NB4 (cell line): ENCODE results near the gene DNAH14.

Experiments
- DNase-seq: peaks from one replicate; pipeline ENCODE4 v3.0.0; 2010; ENCODE audit warnings: low read depth
- H3K4me3 ChIP-seq: one replicate; pipeline ENCODE4 v1.5.1; 2011; ENCODE audit warnings: mild to moderate bottlenecking, low read depth, low read length, moderate library complexity
- MYC ChIP-seq: IDR thresholded peaks from 2 replicates; pipeline ENCODE4 v1.6.1; 2011; ENCODE audit warnings: low read depth, low read length
- POLR2A ChIP-seq: IDR thresholded peaks from 2 replicates; pipeline ENCODE4 v1.6.1; 2011; ENCODE audit warnings: mild to moderate bottlenecking; ENCODE audit not compliant: insufficient read length; ENCODE audit errors: extremely low read depth
- TF ChIP-seq, protein P1 (sequence below): IDR thresholded peaks from one replicate; pipeline ENCODE4 v1.5.1; 2012; ENCODE audit warnings: low read depth, low read length
- TF ChIP-seq, protein P2 (sequence below): IDR thresholded peaks from 2 replicates; pipeline ENCODE4 v1.6.1; 2011; ENCODE audit warnings: low read depth, low read length

Gene DNAH14

DNA sequence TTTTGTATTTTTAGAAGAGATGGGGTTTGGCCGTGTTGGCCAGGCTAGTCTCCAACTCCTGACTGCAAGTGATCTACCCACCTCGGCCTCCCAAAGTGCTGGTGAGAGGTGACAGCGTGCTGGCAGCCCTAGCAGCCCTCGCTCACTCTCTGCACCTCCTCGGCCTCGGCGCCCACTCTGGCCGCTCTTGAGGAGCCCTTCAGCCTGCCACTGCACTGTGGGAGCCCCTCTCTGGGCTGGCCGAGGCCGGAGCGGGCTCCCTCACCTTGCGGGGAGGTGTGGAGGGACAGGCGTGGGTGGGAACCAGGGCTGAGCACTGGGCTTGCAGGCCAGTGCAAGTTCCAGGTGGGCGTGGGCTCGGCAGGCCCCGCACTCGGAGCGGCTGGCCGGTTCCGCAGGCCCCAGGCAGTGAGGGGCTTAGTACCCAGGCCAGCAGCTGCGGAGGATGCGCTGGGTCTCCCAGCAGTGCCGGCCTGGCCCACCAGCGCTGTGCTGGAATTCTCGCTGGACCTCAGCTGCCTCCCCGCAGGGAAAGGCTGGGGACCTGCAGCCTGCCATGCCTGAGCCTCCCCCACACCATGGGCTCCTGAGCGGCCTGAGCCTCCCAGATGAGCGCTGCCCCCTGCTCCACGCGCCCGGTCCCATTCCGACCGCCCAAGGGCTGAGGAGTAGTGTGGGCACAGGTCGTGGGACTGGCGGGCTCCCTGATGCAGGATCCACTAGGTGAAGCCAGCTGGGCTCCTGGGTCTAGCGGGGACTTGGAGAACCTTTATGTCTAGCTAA is 501.8 kb downstream of the DNAH14 start:
- DNase-seq: no peak
- H3K4me3 ChIP-seq: no peak overlapping the region
- TF ChIP-seq, protein P1, sequence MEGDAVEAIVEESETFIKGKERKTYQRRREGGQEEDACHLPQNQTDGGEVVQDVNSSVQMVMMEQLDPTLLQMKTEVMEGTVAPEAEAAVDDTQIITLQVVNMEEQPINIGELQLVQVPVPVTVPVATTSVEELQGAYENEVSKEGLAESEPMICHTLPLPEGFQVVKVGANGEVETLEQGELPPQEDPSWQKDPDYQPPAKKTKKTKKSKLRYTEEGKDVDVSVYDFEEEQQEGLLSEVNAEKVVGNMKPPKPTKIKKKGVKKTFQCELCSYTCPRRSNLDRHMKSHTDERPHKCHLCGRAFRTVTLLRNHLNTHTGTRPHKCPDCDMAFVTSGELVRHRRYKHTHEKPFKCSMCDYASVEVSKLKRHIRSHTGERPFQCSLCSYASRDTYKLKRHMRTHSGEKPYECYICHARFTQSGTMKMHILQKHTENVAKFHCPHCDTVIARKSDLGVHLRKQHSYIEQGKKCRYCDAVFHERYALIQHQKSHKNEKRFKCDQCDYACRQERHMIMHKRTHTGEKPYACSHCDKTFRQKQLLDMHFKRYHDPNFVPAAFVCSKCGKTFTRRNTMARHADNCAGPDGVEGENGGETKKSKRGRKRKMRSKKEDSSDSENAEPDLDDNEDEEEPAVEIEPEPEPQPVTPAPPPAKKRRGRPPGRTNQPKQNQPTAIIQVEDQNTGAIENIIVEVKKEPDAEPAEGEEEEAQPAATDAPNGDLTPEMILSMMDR: no peak
- TF ChIP-seq POLR2A (no peak), MYC (no peak)
- TF ChIP-seq, protein P2, sequence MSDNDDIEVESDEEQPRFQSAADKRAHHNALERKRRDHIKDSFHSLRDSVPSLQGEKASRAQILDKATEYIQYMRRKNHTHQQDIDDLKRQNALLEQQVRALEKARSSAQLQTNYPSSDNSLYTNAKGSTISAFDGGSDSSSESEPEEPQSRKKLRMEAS: no peak

DNA sequence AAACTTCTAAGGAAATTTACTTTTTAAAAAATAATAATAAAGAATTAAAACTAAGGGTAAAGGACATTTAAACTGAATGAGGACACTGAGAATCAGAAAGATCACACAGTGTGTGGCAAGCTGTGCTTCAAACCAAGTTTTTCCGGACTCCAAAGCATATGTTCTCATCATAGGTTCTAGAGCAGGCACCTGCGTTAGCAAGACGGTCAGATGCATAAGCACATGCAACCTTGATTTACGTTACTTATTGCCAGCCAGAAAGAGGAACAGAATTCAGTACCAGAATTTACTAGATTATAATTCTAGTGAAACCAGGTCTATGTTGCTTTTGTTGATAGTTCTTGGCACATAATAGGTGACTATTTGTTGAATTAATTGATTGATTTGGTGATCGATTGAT is 504.6 kb downstream of the DNAH14 start:
- no peak overlapping the region for H3K4me3 ChIP-seq
- TF ChIP-seq, protein P1: no peak
- TF ChIP-seq MYC (no peak), POLR2A (no peak)
- TF ChIP-seq, protein P2: no peak
- no peak for DNase-seq

DNA sequence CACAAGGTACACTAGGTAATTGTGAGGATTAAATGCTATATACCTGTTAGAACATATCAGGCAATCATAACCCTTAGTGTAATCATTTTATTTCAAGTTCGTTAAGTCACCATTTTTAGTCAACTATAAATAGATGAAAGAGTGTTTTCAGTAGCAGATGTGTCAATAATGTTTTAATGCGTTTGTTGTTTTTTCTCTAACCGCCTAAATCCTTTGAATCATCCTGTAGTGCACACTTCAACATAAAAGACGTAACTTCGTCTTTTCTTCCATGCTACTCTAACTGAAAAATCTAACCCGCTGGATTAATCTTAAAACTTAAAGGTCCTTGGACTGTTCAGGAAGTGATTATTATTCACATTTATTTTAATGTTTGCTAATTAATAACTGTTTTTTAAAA is 505.6 kb downstream of the DNAH14 start:
- no peak for DNase-seq
- TF ChIP-seq POLR2A (no peak), MYC (no peak)
- TF ChIP-seq, protein P1: no peak
- TF ChIP-seq, protein P2: no peak
- H3K4me3 ChIP-seq: no peak overlapping the region

DNA sequence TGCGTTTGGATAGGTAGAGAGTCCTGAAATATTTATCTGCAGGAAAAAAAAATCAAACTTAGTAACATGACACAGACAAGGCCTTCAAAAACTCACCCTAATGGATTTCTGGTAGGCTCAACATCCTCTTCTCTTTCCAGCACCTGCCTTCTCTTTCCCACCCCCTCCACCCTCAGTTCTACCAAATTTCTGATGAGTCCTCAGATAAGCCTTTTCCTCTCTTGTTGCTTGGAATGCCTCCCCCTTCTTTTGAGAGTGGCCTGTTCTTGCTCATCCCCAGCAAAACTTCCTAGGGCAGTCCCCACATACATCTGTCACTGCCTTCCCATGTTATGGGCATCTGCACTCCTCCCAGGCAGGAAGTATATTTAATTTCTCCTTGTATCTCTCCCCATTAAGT is 506.0 kb downstream of the DNAH14 start:
- DNase-seq: no peak
- TF ChIP-seq, protein P1: no peak
- TF ChIP-seq POLR2A: no peak
- no peak for TF ChIP-seq MYC
- TF ChIP-seq, protein P2: no peak
- no peak overlapping the region for H3K4me3 ChIP-seq

DNA sequence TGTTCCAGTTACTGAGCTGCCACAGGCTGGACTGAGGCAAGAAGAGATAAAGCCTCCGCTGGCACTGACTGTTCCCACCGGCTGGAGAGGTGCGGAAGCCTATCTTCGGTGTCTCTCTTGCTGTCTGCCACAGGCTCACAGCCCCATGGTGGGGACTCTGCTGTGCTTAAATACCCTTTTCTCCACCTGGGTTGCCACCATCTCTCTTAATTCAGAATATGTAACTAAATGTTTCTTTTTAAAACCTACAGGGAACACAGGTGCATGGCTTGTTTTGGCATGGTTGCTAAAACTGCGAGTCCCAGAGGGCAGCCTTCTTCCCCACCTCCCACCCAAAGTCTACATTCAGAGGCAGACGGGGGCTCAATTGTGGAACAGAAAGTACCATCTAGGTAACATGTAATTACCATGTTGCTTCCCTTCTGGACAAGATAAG is 506.5 kb downstream of the DNAH14 start:
- TF ChIP-seq POLR2A (no peak), MYC (no peak)
- TF ChIP-seq, protein P2: no peak
- TF ChIP-seq, protein P1: no peak
- no peak for DNase-seq
- H3K4me3 ChIP-seq: no peak overlapping the region
